ENCODE results near the gene PTK6.

The PTK6 gene

GRCh38 chr20:63568986-63569949, 32.1 kb upstream of the PTK6 start:
- no peak for DNase-seq

- no peak for DNase-seq
Observed at GRCh38 chr20:63568170-63568981, 31.2 kb upstream of the PTK6 start.

GRCh38 chr20:63567386-63568169, 30.4 kb upstream of the PTK6 start:
- DNase-seq, result peak; percentile 62

GRCh38 chr20:63567136-63567385, 29.9 kb upstream of the PTK6 start:
- no peak for DNase-seq

- DNase-seq, result no peak
Observed at GRCh38 chr20:63566395-63567135, 29.4 kb upstream of the PTK6 start.

GRCh38 chr20:63565699-63566335, 28.6 kb upstream of the PTK6 start:
- no peak for DNase-seq

- no peak for DNase-seq
Observed at GRCh38 chr20:63565021-63565698, 28.0 kb upstream of the PTK6 start.

- DNase-seq, result no peak
Observed at GRCh38 chr20:63564036-63564810, 27.0 kb upstream of the PTK6 start.

- DNase-seq, result no peak
Observed at GRCh38 chr20:63563225-63563935, 26.2 kb upstream of the PTK6 start.

- DNase-seq, result no peak
Observed at GRCh38 chr20:63562461-63563224, 25.5 kb upstream of the PTK6 start.

GRCh38 chr20:63561624-63562396, 24.6 kb upstream of the PTK6 start:
- DNase-seq, result no peak

GRCh38 chr20:63560856-63561609, 23.9 kb upstream of the PTK6 start:
- no peak for DNase-seq

- no peak for DNase-seq
Observed at GRCh38 chr20:63560333-63560805, 23.2 kb upstream of the PTK6 start.

GRCh38 chr20:63559485-63560332, 22.5 kb upstream of the PTK6 start:
- peak; percentile 60 for DNase-seq

GRCh38 chr20:63558804-63559484, 21.8 kb upstream of the PTK6 start:
- DNase-seq, result no peak

GRCh38 chr20:63557481-63557891, 20.3 kb upstream of the PTK6 start:
- no peak for DNase-seq

Measured in activated T-cell treated with anti-CD3 and anti-CD28 coated beads, Interleukin-2, amount 50 U/mL, for 1 hour (primary cell).